GM10847 (cell line): Measurements from ENCODE around the gene ABCC1.

Source experiments
- POLR2A ChIP-seq: IDR thresholded peaks from 2 replicates; pipeline ENCODE4 v1.6.1; 2011; ENCODE audit not compliant: insufficient read length; ENCODE audit errors: extremely low read depth

Gene ABCC1

GRCh38 chr16:15996432-15997109 is 47.2 kb downstream of the ABCC1 start:
- TF ChIP-seq POLR2A, result no peak

DNA sequence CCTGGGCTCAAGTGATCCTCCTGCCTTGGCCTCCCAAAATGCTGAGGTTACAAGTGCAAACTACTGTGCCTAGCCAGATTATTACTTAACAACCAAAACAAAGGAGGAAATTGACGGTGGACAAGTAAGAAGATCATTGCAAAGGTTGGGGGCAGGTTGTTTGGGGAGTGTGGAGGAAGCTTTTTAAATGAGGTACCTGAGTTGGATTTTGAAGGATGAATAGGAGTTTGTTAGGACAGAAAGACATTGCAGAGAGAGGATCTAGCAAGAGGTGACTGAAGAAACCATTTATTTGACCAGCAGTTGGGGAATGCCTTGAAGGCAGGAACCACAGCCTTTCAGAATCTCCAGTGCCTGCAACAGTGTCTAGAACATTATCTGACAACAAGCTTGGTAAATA is 51.3 kb downstream of the ABCC1 start:
- no peak for TF ChIP-seq POLR2A

GRCh38 chr16:16001596-16002255 is 52.3 kb downstream of the ABCC1 start:
- TF ChIP-seq POLR2A, result no peak

- no peak for TF ChIP-seq POLR2A
Measured at GRCh38 chr16:16003719-16004313, 54.4 kb downstream of the ABCC1 start.

DNA sequence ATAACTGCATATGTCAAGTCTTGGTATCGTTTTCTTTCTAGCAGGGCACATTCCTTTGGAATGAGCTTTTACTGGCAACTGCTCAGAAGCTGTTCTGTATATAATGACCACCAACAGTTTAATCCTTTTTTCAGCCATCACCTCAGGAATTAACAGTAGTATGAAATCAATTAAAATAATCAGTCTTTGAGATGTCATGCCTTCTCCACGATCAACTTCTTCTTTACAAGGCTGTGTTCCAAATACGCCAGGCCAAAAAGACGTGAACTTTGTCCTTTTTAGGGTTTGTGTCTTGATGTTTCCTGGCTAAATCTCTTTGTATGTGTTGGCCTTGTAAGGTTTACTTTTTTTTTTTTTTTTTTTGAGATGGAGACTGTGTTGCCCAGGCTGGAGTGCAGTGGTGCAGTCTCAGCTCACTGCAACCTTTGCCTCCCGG is 54.9 kb downstream of the ABCC1 start:
- TF ChIP-seq POLR2A, result no peak

- no peak for TF ChIP-seq POLR2A
Measured at GRCh38 chr16:16005721-16006120, 56.3 kb downstream of the ABCC1 start.

GRCh38 chr16:16006650-16007049 is 57.2 kb downstream of the ABCC1 start:
- TF ChIP-seq POLR2A, result no peak

- no peak for TF ChIP-seq POLR2A
Measured at GRCh38 chr16:16007743-16008111, 58.3 kb downstream of the ABCC1 start.

DNA sequence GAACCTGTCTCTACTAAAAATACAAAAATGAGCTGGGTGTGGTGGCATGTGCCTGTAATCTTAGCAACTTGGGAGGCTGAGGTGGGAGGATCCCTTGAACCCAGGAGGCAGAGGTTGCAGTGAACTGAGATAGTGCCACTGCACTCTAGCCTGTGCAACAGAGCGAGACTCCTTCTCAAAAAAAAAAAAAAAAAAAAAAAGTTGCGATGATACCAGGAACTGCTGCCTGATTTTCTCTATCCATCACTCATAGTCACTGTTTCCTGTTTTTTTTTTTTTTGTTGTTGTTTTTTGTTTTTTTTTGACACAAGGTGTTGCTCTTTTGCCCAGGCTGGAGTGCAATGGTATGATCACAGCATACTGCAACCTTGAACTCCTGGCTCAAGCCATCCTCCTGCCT is 59.2 kb downstream of the ABCC1 start:
- no peak for TF ChIP-seq POLR2A

DNA sequence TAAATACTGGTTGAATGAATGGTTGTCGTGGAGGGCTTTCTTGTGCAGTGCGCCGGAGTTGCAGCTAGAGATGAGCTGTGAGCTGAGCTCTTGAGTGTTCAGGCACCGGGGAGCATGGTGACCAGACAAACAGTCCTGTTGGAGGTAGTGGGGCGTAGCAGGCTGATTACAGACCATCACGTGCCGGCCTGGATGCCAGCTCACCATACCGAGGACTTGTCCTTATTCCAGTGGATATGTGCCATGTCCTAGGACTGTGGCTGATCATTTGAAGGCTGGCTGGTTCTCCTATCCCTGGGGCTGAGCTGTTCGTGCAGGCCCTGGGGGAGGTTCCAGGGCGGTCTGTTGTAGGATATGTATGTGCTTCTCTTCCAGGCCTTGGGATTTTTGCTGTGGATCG is 60.0 kb downstream of the ABCC1 start:
- TF ChIP-seq POLR2A, result no peak

GRCh38 chr16:16010194-16010593 is 60.8 kb downstream of the ABCC1 start:
- TF ChIP-seq POLR2A, result no peak

GRCh38 chr16:16012144-16012543 is 62.7 kb downstream of the ABCC1 start:
- no peak for TF ChIP-seq POLR2A

GRCh38 chr16:16013812-16014211 is 64.4 kb downstream of the ABCC1 start:
- no peak for TF ChIP-seq POLR2A

DNA sequence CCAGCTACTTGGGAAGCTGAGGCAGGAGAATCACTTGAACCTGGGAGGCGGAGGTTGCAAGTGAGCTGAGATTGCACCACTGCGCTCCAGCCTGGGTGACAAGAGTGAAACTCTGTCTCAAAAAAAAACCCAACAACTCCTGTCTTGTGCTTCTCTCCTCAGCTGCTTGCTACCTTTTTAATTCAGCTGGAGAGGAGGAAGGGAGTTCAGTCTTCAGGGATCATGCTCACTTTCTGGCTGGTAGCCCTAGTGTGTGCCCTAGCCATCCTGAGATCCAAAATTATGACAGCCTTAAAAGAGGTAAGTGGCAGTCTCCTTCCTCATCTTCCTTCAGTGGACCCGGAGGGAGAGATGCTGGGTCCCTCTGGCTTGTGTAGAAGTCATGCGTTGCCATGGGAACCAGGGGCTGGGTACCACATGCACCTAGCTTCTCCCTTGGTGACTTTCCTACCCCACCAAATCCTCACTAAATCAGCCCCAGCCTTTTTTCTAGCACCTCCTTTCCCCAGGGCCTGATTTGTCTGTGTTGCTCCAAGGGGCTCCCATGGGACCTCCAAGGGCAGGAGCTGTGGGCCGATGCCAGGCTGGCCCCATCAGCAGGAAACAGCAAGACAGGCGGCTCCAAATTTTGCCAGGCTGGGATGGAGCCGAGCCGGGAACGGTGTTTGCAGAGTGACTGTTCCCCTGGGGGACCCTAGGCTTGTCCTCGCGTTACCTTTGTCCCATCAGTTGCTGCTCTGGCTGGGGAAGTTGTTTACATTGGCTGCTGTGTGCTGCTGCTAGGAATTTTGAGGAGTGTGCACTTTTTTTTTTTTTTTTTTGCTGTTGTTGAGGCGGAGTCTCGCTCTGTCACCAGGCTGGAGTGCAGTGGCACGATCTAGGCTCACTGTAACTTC is 65.2 kb downstream of the ABCC1 start:
- TF ChIP-seq POLR2A, result no peak

GRCh38 chr16:16015849-16016248 is 66.4 kb downstream of the ABCC1 start:
- TF ChIP-seq POLR2A, result no peak
